LNCaP clone FGC (cell line): ENCODE measurements around the gene RETN.

Source experiments
- DNase-seq: peaks from one replicate; pipeline ENCODE4 v3.0.0-alpha.2; 2011; ENCODE audit warnings: low read depth
- H3K4me3 ChIP-seq: 2 replicates; pipeline ENCODE4 v1.5.1; 2011; ENCODE audit warnings: mild to moderate bottlenecking, low read depth, low read length, control low read depth
- TF ChIP-seq, protein P1 (sequence below): IDR thresholded peaks from 2 replicates; pipeline ENCODE4 v1.5.1; 2012; ENCODE audit warnings: mild to moderate bottlenecking; ENCODE audit not compliant: control insufficient read depth, insufficient read depth; ENCODE audit errors: extremely low read depth

RETN gene

DNA sequence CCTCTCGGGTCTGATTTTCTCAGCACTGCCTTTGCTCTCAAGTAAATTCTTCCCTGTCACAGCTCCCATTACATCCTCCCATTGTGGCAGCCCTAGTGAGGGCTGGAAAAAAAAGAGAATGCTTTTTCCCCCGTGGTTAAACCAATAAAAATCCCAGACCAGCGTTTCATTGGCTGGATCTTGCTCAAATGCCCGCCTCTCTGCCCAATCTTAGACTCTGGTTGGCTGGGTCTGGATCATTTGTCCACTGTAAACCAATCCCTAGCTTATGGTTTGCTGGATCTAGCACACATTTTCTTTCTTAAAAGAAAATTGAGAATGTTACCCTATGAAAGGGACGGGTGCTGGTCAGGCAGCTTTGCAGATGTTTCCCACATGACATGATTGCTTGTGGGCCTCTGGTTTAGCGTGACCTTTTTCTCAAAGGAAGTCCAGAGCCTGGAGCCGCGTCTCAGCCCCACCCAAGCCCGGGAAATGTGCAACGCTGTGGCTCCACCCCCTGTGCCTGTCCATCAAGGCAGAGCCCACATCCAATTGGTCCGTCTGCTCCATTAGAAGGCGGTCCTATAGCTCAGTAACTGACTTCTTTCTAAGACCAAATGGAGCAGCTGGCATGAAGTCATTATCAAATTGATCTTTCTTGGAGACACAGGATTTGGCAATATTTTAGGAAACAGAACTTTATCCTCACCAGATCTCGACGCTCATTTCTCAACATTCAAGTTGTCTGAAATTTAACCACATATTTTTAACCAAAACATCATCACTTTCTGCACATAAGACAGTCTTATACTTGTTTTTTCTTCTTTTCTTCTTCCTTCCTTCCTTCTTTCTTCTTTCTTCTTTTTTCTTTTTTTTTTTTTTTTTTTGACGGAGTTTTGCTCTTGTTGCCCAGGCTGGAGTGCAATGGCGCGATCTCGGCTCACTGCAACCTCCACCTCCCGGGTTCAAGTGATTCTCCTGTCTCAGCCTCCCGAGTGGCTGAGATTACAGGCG, 5.5 kb downstream of the RETN start:
- TF ChIP-seq, protein P1, sequence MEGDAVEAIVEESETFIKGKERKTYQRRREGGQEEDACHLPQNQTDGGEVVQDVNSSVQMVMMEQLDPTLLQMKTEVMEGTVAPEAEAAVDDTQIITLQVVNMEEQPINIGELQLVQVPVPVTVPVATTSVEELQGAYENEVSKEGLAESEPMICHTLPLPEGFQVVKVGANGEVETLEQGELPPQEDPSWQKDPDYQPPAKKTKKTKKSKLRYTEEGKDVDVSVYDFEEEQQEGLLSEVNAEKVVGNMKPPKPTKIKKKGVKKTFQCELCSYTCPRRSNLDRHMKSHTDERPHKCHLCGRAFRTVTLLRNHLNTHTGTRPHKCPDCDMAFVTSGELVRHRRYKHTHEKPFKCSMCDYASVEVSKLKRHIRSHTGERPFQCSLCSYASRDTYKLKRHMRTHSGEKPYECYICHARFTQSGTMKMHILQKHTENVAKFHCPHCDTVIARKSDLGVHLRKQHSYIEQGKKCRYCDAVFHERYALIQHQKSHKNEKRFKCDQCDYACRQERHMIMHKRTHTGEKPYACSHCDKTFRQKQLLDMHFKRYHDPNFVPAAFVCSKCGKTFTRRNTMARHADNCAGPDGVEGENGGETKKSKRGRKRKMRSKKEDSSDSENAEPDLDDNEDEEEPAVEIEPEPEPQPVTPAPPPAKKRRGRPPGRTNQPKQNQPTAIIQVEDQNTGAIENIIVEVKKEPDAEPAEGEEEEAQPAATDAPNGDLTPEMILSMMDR: no peak
- DNase-seq: peak; percentile 43
- no peak overlapping the region for H3K4me3 ChIP-seq

DNA sequence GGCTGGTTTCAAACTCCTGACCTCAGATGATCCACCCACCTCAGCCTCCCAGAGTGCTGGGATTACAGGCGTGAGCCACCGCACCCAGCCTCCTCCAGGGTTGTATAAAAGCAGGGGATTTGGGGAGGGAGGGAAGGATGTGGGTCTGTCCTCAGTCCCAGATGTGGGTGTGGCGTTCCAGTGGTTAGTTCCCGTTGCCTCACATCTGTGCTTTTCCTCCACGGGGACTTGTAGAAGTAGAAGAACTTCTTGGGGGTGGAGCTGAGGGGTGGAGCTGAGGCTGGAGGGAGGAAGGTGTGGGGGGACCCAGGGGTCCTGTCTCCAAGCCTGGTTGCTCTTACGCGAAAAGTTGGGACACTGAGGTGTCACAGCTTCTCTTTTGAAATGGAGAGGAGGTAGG, 7.5 kb downstream of the RETN start:
- H3K4me3 ChIP-seq: no peak overlapping the region
- TF ChIP-seq, protein P1: no peak
- no peak for DNase-seq

DNA sequence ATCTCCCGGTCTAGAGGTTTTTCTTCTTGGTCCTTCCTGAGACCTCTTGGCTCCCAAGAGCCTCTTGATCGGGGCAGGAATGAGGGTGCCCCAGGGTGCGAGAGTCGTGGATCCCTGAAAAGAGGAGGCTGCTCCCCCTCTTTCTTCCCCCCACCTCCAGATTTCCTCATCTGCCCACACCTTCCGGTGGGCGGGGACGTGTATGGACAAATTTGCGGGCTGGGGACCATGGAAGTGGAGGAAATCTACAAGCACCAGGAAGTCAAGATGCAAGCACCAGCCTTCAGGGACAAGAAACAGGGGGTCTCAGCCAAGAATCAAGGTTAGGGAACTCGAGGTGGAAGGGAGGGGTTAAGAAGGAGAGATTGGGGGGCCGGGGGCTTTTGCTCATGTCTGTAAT, 8.0 kb downstream of the RETN start, which contains the start of gene MCEMP1:
Gene MCEMP1, plus strand, starts transcription at position 237 of the 400 bp plus-strand sequence. Its CDS starts 31 bp downstream, at position 268.
- no peak for DNase-seq
- no peak within 1 kb of the TSS for H3K4me3 ChIP-seq
- TF ChIP-seq, protein P1: no peak

DNA sequence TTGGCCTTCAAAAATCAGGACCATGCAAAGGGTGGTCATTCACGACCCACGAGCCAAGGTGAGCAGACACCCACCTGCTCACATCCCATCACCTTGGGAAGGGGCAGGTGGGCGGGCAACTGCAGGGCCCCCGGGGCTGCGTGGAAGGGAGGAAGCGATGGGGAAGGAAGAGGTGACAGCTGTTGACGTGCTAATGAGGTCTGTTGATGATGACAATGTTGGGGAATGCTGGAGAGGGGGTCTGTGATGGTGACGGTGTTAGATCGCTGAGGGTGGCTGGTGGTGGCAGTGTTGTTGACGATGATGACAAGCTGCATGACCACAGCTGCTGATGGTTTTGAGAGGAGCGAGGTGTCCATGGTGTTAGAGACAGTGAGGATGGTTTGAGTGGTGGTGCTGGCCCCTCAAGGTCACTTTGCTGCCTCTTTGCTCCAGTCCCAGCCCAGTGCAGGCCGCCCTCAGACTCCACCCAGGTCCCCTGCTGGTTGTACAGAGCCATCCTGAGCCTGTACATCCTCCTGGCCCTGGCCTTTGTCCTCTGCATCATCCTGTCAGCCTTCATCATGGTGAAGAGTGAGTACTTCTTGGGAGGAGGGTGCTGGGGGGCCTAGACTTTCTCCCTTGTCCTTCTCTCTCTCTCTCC, 8.9 kb downstream of the RETN start:
- TF ChIP-seq, protein P1: no peak
- no peak overlapping the region for H3K4me3 ChIP-seq
- DNase-seq: no peak

DNA sequence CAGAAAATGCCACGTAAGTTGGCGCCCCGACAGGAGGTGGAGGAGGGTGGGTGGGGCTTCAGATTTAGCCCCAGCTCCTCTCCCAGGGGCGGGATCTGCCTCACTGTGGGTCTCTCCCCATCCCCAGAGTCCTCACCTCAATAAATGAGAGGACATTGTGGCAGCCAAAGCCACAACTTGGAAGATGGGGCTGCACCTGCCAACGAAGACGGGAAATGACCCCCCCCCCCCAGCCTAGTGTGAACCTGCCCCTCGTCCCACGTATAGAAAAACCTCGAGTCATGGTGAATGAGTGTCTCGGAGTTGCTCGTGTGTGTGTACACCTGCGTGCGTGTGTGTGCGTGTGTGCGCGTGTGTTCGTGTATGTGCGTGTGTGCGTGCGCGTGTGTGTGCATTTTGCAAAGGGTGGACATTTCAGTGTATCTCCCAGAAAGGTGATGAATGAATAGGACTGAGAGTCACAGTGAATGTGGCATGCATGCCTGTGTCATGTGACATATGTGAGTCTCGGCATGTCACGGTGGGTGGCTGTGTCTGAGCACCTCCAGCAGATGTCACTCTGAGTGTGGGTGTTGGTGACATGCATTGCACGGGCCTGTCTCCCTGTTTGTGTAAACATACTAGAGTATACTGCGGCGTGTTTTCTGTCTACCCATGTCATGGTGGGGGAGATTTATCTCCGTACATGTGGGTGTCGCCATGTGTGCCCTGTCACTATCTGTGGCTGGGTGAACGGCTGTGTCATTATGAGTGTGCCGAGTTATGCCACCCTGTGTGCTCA, 10.3 kb downstream of the RETN start:
- TF ChIP-seq, protein P1: peak; percentile 44
- no peak overlapping the region for H3K4me3 ChIP-seq
- no peak for DNase-seq

DNA sequence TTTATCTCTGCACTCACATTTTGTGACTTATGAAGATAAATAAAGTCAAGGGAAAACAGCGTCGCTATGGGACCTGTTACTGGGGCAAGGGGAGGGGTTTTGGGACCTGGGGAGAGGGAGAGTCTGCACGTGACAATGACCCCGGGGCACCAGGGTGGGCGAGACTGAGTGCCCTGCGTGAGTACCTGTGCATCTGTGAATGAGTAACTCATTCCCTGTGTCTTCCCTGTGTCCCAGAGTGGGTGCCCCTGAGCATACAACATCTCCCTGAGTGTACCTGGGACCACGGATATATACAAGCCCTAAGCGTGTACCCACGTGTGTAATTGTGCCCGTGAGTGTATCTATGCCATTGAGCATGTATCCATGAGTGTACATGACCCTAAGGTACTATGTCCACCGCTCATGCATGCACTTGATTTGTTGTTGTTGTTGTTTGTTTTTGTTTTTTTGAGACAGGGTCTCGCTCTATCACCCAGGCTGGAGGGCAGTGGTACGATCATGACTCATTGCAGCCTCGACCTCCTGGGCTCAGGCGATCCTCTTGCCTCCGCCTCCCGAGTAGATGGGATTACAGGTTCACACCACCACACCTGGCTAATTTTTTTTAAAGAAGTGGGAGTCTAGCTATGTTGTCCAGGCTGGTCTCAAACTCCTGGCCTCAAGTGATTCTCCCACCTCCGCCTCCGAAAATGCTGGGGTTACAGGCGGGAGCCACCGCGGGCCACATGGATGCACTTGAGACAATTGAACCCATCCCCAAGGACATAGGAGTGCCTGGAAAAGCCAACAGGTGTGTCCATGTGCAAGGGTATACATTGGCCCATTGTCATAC, 11.1 kb downstream of the RETN start:
- no peak for DNase-seq
- H3K4me3 ChIP-seq: peak overlapping the region; percentile 85
- TF ChIP-seq, protein P1: no peak
